ENCODE results near the gene DPF3.

The DPF3 gene

DNA sequence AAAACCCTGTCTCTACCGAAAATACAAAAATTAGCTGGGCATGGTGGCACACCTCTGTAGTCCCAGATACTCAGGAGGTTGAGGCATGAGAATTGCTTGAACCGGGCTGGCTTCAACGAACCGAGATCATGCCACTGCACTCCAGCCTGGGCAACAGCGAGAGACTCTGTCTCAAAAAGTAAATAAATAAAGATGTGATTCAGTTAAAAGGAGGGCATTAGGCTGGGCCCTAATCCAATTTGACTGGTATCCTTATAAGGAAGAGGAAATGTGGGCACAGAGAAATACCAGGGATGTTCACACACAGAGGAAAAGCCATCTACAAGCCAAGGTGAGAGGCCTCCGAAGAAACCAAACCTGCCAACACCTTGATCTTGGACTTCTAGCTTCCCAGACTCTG lies 22.3 kb upstream of the DPF3 start:
- no peak for TF ChIP-seq CEBPB (IDR thresholded peaks at IDR 0.05)
- TF ChIP-seq, protein P1, sequence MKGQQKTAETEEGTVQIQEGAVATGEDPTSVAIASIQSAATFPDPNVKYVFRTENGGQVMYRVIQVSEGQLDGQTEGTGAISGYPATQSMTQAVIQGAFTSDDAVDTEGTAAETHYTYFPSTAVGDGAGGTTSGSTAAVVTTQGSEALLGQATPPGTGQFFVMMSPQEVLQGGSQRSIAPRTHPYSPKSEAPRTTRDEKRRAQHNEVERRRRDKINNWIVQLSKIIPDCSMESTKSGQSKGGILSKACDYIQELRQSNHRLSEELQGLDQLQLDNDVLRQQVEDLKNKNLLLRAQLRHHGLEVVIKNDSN (IDR thresholded peaks at IDR 0.05) = no peak

DNA sequence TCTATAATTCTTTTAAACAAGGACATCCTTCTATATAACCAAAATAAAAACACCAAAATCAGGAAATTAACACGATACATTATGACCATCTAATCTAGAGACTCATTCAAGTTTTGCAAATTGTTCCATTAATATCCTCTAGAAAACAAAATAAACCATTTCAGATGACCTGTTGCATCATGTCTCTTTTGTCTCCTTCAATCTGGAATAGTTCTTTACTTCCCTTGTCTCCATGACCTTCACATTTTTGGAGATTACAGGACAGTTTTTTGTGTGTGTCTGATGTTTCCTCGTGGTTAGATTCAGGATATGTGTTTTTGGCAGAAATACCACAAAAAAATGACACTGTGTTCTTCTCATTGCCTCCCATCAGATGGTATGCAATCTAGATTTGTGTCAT lies 19.9 kb upstream of the DPF3 start:
- TF ChIP-seq NFIC (IDR thresholded peaks at IDR 0.05) (no peak), EGR1 (IDR thresholded peaks at IDR 0.05) (no peak), EP300 (IDR thresholded peaks at IDR 0.05; ENCODE audit: borderline replicate concordance) (no peak), TAF1 (IDR thresholded peaks at IDR 0.05; ENCODE audit: low read depth) (no peak), TCF12 (IDR thresholded peaks at IDR 0.05; ENCODE audit: low read depth) (no peak), ZBTB7A (IDR thresholded peaks at IDR 0.05; ENCODE audit: low read depth) (no peak), CREB1 (IDR thresholded peaks at IDR 0.05; ENCODE audit: low read depth) (no peak)
- TF ChIP-seq, protein P2, sequence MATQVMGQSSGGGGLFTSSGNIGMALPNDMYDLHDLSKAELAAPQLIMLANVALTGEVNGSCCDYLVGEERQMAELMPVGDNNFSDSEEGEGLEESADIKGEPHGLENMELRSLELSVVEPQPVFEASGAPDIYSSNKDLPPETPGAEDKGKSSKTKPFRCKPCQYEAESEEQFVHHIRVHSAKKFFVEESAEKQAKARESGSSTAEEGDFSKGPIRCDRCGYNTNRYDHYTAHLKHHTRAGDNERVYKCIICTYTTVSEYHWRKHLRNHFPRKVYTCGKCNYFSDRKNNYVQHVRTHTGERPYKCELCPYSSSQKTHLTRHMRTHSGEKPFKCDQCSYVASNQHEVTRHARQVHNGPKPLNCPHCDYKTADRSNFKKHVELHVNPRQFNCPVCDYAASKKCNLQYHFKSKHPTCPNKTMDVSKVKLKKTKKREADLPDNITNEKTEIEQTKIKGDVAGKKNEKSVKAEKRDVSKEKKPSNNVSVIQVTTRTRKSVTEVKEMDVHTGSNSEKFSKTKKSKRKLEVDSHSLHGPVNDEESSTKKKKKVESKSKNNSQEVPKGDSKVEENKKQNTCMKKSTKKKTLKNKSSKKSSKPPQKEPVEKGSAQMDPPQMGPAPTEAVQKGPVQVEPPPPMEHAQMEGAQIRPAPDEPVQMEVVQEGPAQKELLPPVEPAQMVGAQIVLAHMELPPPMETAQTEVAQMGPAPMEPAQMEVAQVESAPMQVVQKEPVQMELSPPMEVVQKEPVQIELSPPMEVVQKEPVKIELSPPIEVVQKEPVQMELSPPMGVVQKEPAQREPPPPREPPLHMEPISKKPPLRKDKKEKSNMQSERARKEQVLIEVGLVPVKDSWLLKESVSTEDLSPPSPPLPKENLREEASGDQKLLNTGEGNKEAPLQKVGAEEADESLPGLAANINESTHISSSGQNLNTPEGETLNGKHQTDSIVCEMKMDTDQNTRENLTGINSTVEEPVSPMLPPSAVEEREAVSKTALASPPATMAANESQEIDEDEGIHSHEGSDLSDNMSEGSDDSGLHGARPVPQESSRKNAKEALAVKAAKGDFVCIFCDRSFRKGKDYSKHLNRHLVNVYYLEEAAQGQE (IDR thresholded peaks at IDR 0.05; ENCODE audit: low read depth) = no peak

DNA sequence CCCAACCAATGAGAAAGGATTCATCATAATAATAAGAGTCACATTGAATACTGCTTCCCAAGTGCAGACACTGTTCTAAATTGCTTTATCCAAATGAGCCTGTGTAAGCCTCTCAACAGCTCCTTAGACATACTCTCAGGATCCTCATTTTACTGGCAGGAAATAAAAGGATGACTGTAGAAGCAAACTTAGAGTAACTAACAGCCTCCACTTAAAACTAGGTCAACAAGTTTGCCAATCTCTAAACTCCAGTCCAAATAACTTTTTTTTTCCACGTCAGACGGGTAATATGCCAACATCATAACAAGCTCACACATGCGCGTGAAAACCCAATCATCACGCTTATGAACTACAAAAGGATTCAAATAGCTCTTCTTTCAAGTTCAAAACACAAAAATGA lies 15.3 kb upstream of the DPF3 start:
- no peak for TF ChIP-seq YY1 (IDR thresholded peaks at IDR 0.05; ENCODE audit: low read depth)
- no peak for TF ChIP-seq TAF1 (IDR thresholded peaks at IDR 0.05; ENCODE audit: low read depth)
- TF ChIP-seq EGR1 (IDR thresholded peaks at IDR 0.05) = no peak
- TF ChIP-seq CREB1 (IDR thresholded peaks at IDR 0.05; ENCODE audit: low read depth) = no peak
- no peak for TF ChIP-seq NFIC (IDR thresholded peaks at IDR 0.05)
- TF ChIP-seq TCF12 (IDR thresholded peaks at IDR 0.05; ENCODE audit: low read depth) = no peak
- no peak for TF ChIP-seq EP300 (IDR thresholded peaks at IDR 0.05; ENCODE audit: borderline replicate concordance)
- TF ChIP-seq CEBPB (IDR thresholded peaks at IDR 0.05) = no peak
- TF ChIP-seq, protein P3, sequence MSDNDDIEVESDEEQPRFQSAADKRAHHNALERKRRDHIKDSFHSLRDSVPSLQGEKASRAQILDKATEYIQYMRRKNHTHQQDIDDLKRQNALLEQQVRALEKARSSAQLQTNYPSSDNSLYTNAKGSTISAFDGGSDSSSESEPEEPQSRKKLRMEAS (IDR thresholded peaks at IDR 0.05) = no peak
- TF ChIP-seq, protein P2 (IDR thresholded peaks at IDR 0.05; ENCODE audit: low read depth) = no peak
- no peak for TF ChIP-seq FOXM1 (IDR thresholded peaks at IDR 0.05; ENCODE audit: borderline replicate concordance, low read depth)
- TF ChIP-seq ZBTB7A (IDR thresholded peaks at IDR 0.05; ENCODE audit: low read depth) = no peak
- no peak for TF ChIP-seq TEAD4 (IDR thresholded peaks at IDR 0.05)
- TF ChIP-seq RAD21 (IDR thresholded peaks at IDR 0.05; ENCODE audit: low read depth) = no peak
- TF ChIP-seq, protein P1 (IDR thresholded peaks at IDR 0.05) = no peak

DNA sequence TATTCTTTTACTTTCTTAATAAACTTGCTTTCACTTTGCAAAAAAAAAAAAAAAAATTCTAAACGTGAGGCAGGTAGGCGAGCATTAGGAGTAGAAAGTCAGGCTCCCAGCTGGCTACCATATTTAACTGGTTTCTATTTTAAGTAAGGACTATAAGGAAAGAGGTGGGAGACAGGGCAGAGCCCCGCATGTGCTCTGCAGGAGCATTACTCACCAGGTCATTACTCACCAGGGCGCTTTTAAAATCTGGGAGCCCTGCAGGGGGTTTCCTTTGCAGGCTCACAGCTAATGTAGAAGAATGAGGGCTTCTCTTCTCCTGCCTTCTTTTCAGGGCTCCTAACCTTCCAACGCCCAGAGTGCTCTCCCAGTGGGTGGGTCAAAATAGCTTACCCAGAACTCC lies 14.0 kb upstream of the DPF3 start:
- TF ChIP-seq TAF1 (IDR thresholded peaks at IDR 0.05; ENCODE audit: low read depth) = no peak
- peak; percentile 63; the same call in 1 of the 2 replicates for TF ChIP-seq EP300 (IDR thresholded peaks at IDR 0.05; ENCODE audit: borderline replicate concordance)
- TF ChIP-seq, protein P1 (IDR thresholded peaks at IDR 0.05) = no peak
- TF ChIP-seq, protein P2 (IDR thresholded peaks at IDR 0.05; ENCODE audit: low read depth) = no peak
- no peak for TF ChIP-seq CREB1 (IDR thresholded peaks at IDR 0.05; ENCODE audit: low read depth)
- peak; percentile 78 for TF ChIP-seq TCF12 (IDR thresholded peaks at IDR 0.05; ENCODE audit: low read depth)
- TF ChIP-seq YY1 (IDR thresholded peaks at IDR 0.05; ENCODE audit: low read depth) = no peak
- peak; percentile 51 for TF ChIP-seq TEAD4 (IDR thresholded peaks at IDR 0.05)
- no peak for TF ChIP-seq CEBPB (IDR thresholded peaks at IDR 0.05)
- TF ChIP-seq ZBTB7A (IDR thresholded peaks at IDR 0.05; ENCODE audit: low read depth) = no peak
- TF ChIP-seq, protein P3 (IDR thresholded peaks at IDR 0.05) = peak; percentile 29; the same call in 1 of the 2 replicates
- peak; percentile 45; the same call in 1 of the 2 replicates for TF ChIP-seq NFIC (IDR thresholded peaks at IDR 0.05)
- no peak for TF ChIP-seq RAD21 (IDR thresholded peaks at IDR 0.05; ENCODE audit: low read depth)
- TF ChIP-seq EGR1 (IDR thresholded peaks at IDR 0.05) = 0 out of 2 replicates have a peak, but pooled peaks have one; percentile 53
- no peak; the same call in 1 of the 2 replicates for TF ChIP-seq FOXM1 (IDR thresholded peaks at IDR 0.05; ENCODE audit: borderline replicate concordance, low read depth)
